Left lung (tissue), 10 donors: Measurements from ENCODE around the gene CXCL10. TPM values are rescaled to one million over a fixed set of nuclear protein-coding genes. Genes with fewer than 3 reads are reported as not detected.

Experiments used
- ATAC-seq: fragments of 200-7000 bp; cut with Tn5 transposase; one replicate; pipeline ENCODE4 v1.9.1; 2020; ENCODE audit warnings: moderate library complexity
- DNase-seq, 4 donors: peaks; one replicate each; pipeline ENCODE4 v3.0.0-alpha.2; 2013 to 2020
- H3K27ac ChIP-seq, 2 donors: fragments of 200-600 bp; sonication (generic) in 1 of 2; one replicate each; pipeline versions ENCODE4 v1.5.0 to v1.8.0; 2020 to 2021
- H3K27me3 ChIP-seq, 2 donors: fragments of 200-600 bp; sonication (generic) in 1 of 2; one replicate each; pipeline versions ENCODE4 v1.5.0 to v1.8.0; 2020 to 2021
- H3K36me3 ChIP-seq, 2 donors: fragments of 200-600 bp; sonication (generic) in 1 of 2; one replicate each; pipeline versions ENCODE4 v1.5.0 to v1.8.0; 2020 to 2021
- H3K4me1 ChIP-seq, 2 donors: fragments of 200-600 bp; one replicate each; pipeline ENCODE4 v1.8.0; 2021
- H3K4me3 ChIP-seq, 2 donors: fragments of 200-600 bp; sonication (generic) in 1 of 2; one replicate each; pipeline versions ENCODE4 v1.5.0 to v1.8.0; 2020 to 2021; ENCODE audit warnings: mild to moderate bottlenecking in 1 of 2
- H3K9me3 ChIP-seq, 2 donors: fragments of 200-600 bp; sonication (generic) in 1 of 2; one replicate each; pipeline versions ENCODE4 v1.5.0 to v1.8.0; 2020 to 2021
- intact Hi-C, 2 donors: fragments of 100-400 bp; cut with DNase I; formaldehyde crosslinking; loops; one replicate each; pipeline versions ENCODE4 v1.11.2 to v1.14.2; 2022
- polyA plus RNA-seq, 6 donors: library from polyadenylated mRNA; unstranded; fragments of 120-200 nt; gene quantifications; one replicate each; pipeline ENCODE4 v1.2.1, GENCODE V29; 2013; ENCODE audit not compliant: insufficient read length in 6 of 6
- total RNA-seq, 2 donors: library from RNA; stranded (reverse); fragmentation: NEBNext Ultra II Directional; extraction: Animal tissue kit (Norgen Biotek cat#: 25700); gene quantifications; one replicate each; pipeline ENCODE4 v1.2.1, GENCODE V29; 2021
- TF ChIP-seq, protein P1 (sequence below), 2 donors: fragments of 200-600 bp; sonication (generic) in 1 of 2; IDR thresholded peaks; one replicate each; pipeline versions ENCODE4 v1.5.0 to v1.8.0; 2021; ENCODE audit warnings: antibody characterized with exemption in 2 of 2
- donor health status: DM: no; HTN: yes; CAD: no.
- donor health status: DM: no; HTN: no; CAD: no.

CXCL10 gene
- total and polyA plus RNA-seq, 8 donors: 0.94 to 31.6 (median 2.1) TPM

GRCh38 chr4:76024065-76024464 is 768 bp upstream of the CXCL10 start:
- TF ChIP-seq, protein P1, sequence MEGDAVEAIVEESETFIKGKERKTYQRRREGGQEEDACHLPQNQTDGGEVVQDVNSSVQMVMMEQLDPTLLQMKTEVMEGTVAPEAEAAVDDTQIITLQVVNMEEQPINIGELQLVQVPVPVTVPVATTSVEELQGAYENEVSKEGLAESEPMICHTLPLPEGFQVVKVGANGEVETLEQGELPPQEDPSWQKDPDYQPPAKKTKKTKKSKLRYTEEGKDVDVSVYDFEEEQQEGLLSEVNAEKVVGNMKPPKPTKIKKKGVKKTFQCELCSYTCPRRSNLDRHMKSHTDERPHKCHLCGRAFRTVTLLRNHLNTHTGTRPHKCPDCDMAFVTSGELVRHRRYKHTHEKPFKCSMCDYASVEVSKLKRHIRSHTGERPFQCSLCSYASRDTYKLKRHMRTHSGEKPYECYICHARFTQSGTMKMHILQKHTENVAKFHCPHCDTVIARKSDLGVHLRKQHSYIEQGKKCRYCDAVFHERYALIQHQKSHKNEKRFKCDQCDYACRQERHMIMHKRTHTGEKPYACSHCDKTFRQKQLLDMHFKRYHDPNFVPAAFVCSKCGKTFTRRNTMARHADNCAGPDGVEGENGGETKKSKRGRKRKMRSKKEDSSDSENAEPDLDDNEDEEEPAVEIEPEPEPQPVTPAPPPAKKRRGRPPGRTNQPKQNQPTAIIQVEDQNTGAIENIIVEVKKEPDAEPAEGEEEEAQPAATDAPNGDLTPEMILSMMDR (IDR thresholded peaks at IDR 0.05): no peak
- Histone ChIP-seq H3K36me3 (no peaks in the 10 kb centered on the region), H3K27ac (no peak overlapping the region), H3K4me3 (no peak overlapping the region), H3K27me3 (no peaks in the 10 kb centered on the region), H3K9me3 (no peaks in the 10 kb centered on the region), H3K4me1 (peaks cover 0 to 8% of the 10 kb centered on the region in 2 donors)
- ATAC-seq (no peak), DNase-seq (no peak)
- intact Hi-C loops: no loop called here

DNA sequence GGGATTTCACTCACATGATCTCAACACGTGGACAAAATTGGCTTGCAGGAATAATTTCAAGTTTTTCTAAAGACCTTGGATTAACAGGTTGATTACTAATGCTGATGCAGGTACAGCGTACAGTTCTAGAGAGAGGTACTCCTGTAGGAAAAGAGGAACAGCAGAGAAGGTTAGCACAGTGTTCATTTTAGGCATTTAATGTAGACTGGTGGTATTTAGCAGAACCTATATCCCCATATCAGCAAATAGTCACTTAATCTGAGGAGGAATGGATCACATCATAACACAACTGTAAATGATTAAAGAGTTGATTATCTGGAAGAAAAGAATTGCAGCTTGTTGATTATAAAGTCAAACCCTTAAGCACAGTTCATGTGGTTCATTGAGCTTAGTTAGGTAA is 620 bp downstream of the CXCL10 start:
- Histone ChIP-seq H3K4me3 (no peak overlapping the region), H3K36me3 (no peaks in the 10 kb centered on the region), H3K9me3 (no peaks in the 10 kb centered on the region), H3K4me1 (peaks cover 0 to 8% of the 10 kb centered on the region in 2 donors), H3K27me3 (no peaks in the 10 kb centered on the region), H3K27ac (no peak overlapping the region)
- DNase-seq (no peak), ATAC-seq (no peak)
- intact Hi-C loops: no loop called here
- TF ChIP-seq, protein P1 (IDR thresholded peaks at IDR 0.05): no peak

DNA sequence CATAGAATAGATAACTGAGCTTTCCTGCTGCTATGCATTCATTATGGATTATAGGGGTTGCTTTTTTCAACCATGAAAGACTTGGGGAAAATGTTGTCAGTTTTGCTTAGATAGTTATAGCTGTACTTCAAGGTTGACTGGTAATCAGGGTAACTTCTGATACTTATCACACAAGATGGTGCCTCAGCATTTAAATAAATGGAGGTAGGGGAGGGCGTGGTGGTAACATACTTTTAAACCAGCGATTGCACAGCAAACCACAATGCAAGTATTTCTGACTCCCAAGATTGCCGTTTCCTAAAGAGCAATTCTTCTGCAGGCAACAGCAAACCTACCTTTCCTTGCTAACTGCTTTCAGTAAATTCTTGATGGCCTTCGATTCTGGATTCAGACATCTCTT is 1.3 kb downstream of the CXCL10 start:
- peaks cover 0 to 8% of the 10 kb centered on the region in 2 donors for H3K4me1 ChIP-seq
- no peak for ATAC-seq
- intact Hi-C loops: no loop called here
- H3K27me3 ChIP-seq: no peaks in the 10 kb centered on the region
- TF ChIP-seq, protein P1 (IDR thresholded peaks at IDR 0.05): no peak
- no peaks in the 10 kb centered on the region for H3K9me3 ChIP-seq
- no peak for DNase-seq
- no peak overlapping the region for H3K4me3 ChIP-seq
- no peaks in the 10 kb centered on the region for H3K36me3 ChIP-seq
- H3K27ac ChIP-seq: no peak overlapping the region

DNA sequence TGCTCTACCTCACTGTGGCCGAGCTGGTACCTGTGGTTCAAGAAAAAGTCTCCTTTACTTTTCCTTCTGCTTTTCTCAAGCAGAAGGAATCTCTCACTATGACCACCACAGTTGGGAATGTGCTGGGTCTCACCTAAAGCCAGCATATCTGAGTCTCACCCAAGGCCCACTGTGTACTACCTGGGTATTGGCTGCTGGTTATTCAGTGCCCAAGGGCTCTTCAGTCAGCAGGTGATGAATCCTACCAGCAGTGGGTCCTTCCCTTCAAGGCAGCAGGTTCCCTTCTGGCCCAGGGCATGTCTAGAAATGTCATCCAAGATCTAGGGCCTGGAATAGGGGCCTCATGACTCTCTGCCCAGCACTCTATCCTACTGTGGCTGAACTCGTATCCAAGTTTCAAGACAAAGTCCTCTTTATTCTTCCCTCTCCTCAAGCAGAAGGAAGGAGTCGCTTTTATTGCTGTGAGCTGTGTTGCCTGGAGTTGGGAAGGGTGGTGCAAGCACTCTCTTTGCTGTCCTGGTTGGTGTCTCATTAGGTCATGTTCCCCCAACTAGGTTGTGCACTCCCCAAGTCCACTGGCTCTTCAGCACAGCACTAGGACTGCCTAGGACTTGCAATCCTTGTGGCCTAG is 6.1 kb downstream of the CXCL10 start:
- no peak for ATAC-seq
- H3K4me1 ChIP-seq: no peaks in the 10 kb centered on the region
- H3K36me3 ChIP-seq: no peaks in the 10 kb centered on the region
- no peak overlapping the region for H3K4me3 ChIP-seq
- TF ChIP-seq, protein P1 (IDR thresholded peaks at IDR 0.05): no peak
- H3K27ac ChIP-seq: no peak overlapping the region
- DNase-seq: no peak
- intact Hi-C loops: no loop called here
- H3K9me3 ChIP-seq: no peaks in the 10 kb centered on the region
- no peaks in the 10 kb centered on the region for H3K27me3 ChIP-seq

- Histone ChIP-seq H3K27ac (no peak overlapping the region), H3K4me3 (no peak overlapping the region), H3K4me1 (peaks cover 0 to 8% of the 10 kb centered on the region in 2 donors), H3K27me3 (no peaks in the 10 kb centered on the region), H3K9me3 (no peaks in the 10 kb centered on the region), H3K36me3 (no peaks in the 10 kb centered on the region)
- TF ChIP-seq, protein P1 (IDR thresholded peaks at IDR 0.05): no peak
- no peak for ATAC-seq
- intact Hi-C loops: no loop called here
- DNase-seq: no peak
These were observed 6.9 kb downstream of the CXCL10 start for GRCh38 chr4:76016393-76016792.
